SU-DHL-6 (cell line): Measurements from ENCODE around the gene RBMS3.

Experiments used
- EZH2phosphoT487 ChIP-seq: fragments of 200-600 bp; sonication (generic), shearing (Covaris generic); conservative IDR thresholded peaks from 2 replicates; pipeline ENCODE4 v1.6.1; 2018; ENCODE audit warnings: mild to moderate bottlenecking, antibody characterized with exemption, low read length, moderate library complexity, mixed read lengths
- TF ChIP-seq, protein P1 (sequence below): fragments of 200-600 bp; sonication (generic); IDR thresholded peaks from one replicate; pipeline ENCODE4 v1.5.1; 2017; ENCODE audit warnings: antibody characterized with exemption, mild to moderate bottlenecking, low read length, moderate library complexity; ENCODE audit not compliant: insufficient read depth, poor library complexity, severe bottlenecking

DNA sequence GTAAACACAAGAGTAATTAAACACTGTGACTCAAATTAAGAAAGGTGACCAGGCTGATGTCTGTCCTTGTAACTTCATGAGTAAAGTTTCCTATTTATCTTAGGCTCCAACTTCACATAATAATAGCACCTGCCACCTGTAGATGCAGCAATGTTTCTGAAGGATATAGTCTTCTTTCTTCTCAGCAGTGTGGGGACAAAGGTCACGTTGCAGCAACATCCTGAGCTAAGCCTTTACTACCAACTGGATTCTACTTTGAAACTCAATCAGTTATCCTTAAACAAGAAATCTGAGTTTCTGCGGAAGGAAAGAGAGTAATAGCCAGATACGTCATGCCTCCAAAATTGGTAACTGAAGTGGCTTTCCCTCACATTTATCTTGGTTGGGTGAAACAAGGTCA is 253.1 kb downstream of the RBMS3 start:
- TF ChIP-seq, protein P1, sequence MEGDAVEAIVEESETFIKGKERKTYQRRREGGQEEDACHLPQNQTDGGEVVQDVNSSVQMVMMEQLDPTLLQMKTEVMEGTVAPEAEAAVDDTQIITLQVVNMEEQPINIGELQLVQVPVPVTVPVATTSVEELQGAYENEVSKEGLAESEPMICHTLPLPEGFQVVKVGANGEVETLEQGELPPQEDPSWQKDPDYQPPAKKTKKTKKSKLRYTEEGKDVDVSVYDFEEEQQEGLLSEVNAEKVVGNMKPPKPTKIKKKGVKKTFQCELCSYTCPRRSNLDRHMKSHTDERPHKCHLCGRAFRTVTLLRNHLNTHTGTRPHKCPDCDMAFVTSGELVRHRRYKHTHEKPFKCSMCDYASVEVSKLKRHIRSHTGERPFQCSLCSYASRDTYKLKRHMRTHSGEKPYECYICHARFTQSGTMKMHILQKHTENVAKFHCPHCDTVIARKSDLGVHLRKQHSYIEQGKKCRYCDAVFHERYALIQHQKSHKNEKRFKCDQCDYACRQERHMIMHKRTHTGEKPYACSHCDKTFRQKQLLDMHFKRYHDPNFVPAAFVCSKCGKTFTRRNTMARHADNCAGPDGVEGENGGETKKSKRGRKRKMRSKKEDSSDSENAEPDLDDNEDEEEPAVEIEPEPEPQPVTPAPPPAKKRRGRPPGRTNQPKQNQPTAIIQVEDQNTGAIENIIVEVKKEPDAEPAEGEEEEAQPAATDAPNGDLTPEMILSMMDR = no peak
- TF ChIP-seq EZH2phosphoT487 = no peak
